ENCODE measurements around the gene CLDN8. TPM values are rescaled to one million over a fixed set of nuclear protein-coding genes. Genes with fewer than 3 reads are reported as not detected.

CLDN8 gene
- polyA plus RNA-seq, 1 of the 3 experiments (the other 2 are of a cell fraction): not detected

GRCh38 chr21:30190554-30190953, 25.3 kb downstream of the CLDN8 start:
- Histone ChIP-seq H3F3A (replicated peaks; ENCODE audit: insufficient read depth) (no peaks in the 10 kb centered on the region), H3K9me3 (no peaks in the 10 kb centered on the region), H3K9me2 (no peaks in the 10 kb centered on the region), H3K27me3 (ENCODE audit: insufficient read depth) (peaks cover 11% of the 10 kb centered on the region; the same call in 1 of the 2 replicates), H3K4me2 (no peak overlapping the region), H3K4me1 (ENCODE audit: control insufficient read depth in 1 of 2, insufficient read depth in 2 of 2, low read depth in 1 of 2, low read length in 1 of 2) (no peaks in the 10 kb centered on the region), H3K4me3 (ENCODE audit: low read depth in 2 of 2, low read length in 1 of 2) (no peak overlapping the region), H3K27ac (ENCODE audit: low read depth in 2 of 2, low read length in 1 of 2) (no peak overlapping the region), H3K36me3 (replicated peaks in 1 of 2; ENCODE audit: control insufficient read depth in 1 of 2, insufficient read depth in 2 of 2, low read length in 1 of 2) (no peaks in the 10 kb centered on the region), H2AFZ (ENCODE audit: low read depth) (no peak overlapping the region), H4K20me1 (ENCODE audit: insufficient read depth) (no peaks in the 10 kb centered on the region), H3K79me2 (ENCODE audit: insufficient read depth) (no peaks in the 10 kb centered on the region), H3K9ac (no peak overlapping the region)
- TF ChIP-seq MAX (IDR thresholded peaks at IDR 0.05; ENCODE audit: low read depth) (no peak), ELF1 (IDR thresholded peaks at IDR 0.05) (no peak), EZH2phosphoT487 (IDR thresholded peaks at IDR 0.05; ENCODE audit: borderline replicate concordance, low read depth) (no peak), CHD2 (IDR thresholded peaks at IDR 0.05; ENCODE audit: low read length, partially characterized antibody) (no peak), JUND (IDR thresholded peaks at IDR 0.05) (no peak), TCF12 (IDR thresholded peaks at IDR 0.05) (no peak), MEF2A (IDR thresholded peaks at IDR 0.05; ENCODE audit: borderline replicate concordance, low read depth) (no peak), GABPA (IDR thresholded peaks at IDR 0.05; ENCODE audit: low read depth) (no peak), MXI1 (IDR thresholded peaks at IDR 0.05; ENCODE audit: low read depth, low read length) (no peak)
- TF ChIP-seq, protein P1, sequence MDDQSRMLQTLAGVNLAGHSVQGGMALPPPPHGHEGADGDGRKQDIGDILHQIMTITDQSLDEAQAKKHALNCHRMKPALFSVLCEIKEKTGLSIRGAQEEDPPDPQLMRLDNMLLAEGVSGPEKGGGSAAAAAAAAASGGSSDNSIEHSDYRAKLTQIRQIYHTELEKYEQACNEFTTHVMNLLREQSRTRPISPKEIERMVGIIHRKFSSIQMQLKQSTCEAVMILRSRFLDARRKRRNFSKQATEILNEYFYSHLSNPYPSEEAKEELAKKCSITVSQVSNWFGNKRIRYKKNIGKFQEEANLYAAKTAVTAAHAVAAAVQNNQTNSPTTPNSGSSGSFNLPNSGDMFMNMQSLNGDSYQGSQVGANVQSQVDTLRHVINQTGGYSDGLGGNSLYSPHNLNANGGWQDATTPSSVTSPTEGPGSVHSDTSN (IDR thresholded peaks at IDR 0.05): no peak
- ChIA-PET POLR2A (no interaction called here), CTCF (no interaction called here)
- DNase-seq: no peak
- WGBS (ENCODE audit: low lambda C conversion rate): 4% methylated on average over 7 of the region's 7 CpGs

DNA sequence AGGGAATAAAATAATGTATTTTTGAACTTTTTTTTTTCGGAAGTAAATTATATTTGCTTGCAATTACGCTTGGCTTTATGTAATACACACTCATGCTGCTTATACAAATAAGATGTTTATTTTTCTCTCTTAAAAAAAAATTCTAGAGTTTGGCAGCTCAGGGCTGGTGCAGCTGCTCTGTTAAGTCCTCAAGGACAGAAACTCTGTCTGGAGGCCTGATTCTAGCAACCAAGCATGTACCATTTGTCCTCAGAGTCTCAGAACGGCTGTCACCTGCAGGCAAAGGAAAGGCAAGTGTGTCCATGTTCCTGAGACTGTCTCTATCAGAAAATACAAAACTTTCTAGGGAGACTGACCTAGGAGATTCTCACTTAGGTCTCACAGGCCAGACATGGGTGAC, 26.1 kb downstream of the CLDN8 start:
- no peaks in the 10 kb centered on the region for H3F3A ChIP-seq (replicated peaks; ENCODE audit: insufficient read depth)
- DNase-seq: no peak
- no peaks in the 10 kb centered on the region for H3K79me2 ChIP-seq (ENCODE audit: insufficient read depth)
- H3K27ac ChIP-seq (ENCODE audit: low read depth in 2 of 2, low read length in 1 of 2): no peak overlapping the region
- under 1% methylated on average over 3 of the region's 3 CpGs for WGBS (ENCODE audit: low lambda C conversion rate)
- no peak overlapping the region for H3K4me3 ChIP-seq (ENCODE audit: low read depth in 2 of 2, low read length in 1 of 2)
- no peaks in the 10 kb centered on the region for H3K36me3 ChIP-seq (replicated peaks in 1 of 2; ENCODE audit: control insufficient read depth in 1 of 2, insufficient read depth in 2 of 2, low read length in 1 of 2)
- H3K4me1 ChIP-seq (ENCODE audit: control insufficient read depth in 1 of 2, insufficient read depth in 2 of 2, low read depth in 1 of 2, low read length in 1 of 2): no peaks in the 10 kb centered on the region
- no peak overlapping the region for H3K9ac ChIP-seq
- peaks cover 11% of the 10 kb centered on the region; the same call in 1 of the 2 replicates for H3K27me3 ChIP-seq (ENCODE audit: insufficient read depth)
- TF ChIP-seq SMC3 (IDR thresholded peaks at IDR 0.05; ENCODE audit: low read depth, low read length) (no peak), EZH2phosphoT487 (IDR thresholded peaks at IDR 0.05; ENCODE audit: borderline replicate concordance, low read depth) (no peak), EP300 (IDR thresholded peaks at IDR 0.05; ENCODE audit: borderline replicate concordance in 1 of 2, low read depth in 1 of 2, low read length in 1 of 2) (no peak), MAX (IDR thresholded peaks at IDR 0.05; ENCODE audit: low read depth) (no peak), MEF2A (IDR thresholded peaks at IDR 0.05; ENCODE audit: borderline replicate concordance, low read depth) (no peak), MXI1 (IDR thresholded peaks at IDR 0.05; ENCODE audit: low read depth, low read length) (no peak), JUND (IDR thresholded peaks at IDR 0.05) (no peak)
- ChIA-PET CTCF (no interaction called here), POLR2A (no interaction called here)
- H2AFZ ChIP-seq (ENCODE audit: low read depth): no peak overlapping the region
- H4K20me1 ChIP-seq (ENCODE audit: insufficient read depth): no peaks in the 10 kb centered on the region
- H3K9me3 ChIP-seq: no peaks in the 10 kb centered on the region
- no peak overlapping the region for H3K4me2 ChIP-seq
- H3K9me2 ChIP-seq: no peaks in the 10 kb centered on the region

All from SK-N-SH (cell line).